HG02571 (cell line): ENCODE data around the gene PEX16.

ENCODE experiments used
- ATAC-seq: cut with Tn5 transposase; IDR thresholded peaks from one replicate; pipeline ENCODE4 v1.9.1; 2021; ENCODE audit warnings: mild to moderate bottlenecking, moderate library complexity; ENCODE audit not compliant: unreplicated experiment

The PEX16 gene

GRCh38 chr11:45931739-45932138 is 14.1 kb upstream of the PEX16 start:
- ATAC-seq, result no peak

GRCh38 chr11:45930951-45931570 is 13.4 kb upstream of the PEX16 start:
- ATAC-seq, result no peak

- peak; percentile 82 for ATAC-seq
Measured at GRCh38 chr11:45930031-45930794, 12.5 kb upstream of the PEX16 start.

- ATAC-seq, result peak; percentile 8
Measured at GRCh38 chr11:45929486-45930030, 11.9 kb upstream of the PEX16 start.

- no peak for ATAC-seq
Measured at GRCh38 chr11:45928535-45929215, 11.0 kb upstream of the PEX16 start.

GRCh38 chr11:45927684-45928413 is 10.2 kb upstream of the PEX16 start:
- no peak for ATAC-seq

GRCh38 chr11:45927332-45927683 is 9.6 kb upstream of the PEX16 start:
- ATAC-seq, result no peak

- no peak for ATAC-seq
Measured at GRCh38 chr11:45926536-45927331, 9.1 kb upstream of the PEX16 start.

- ATAC-seq, result no peak
Measured at GRCh38 chr11:45926001-45926401, 8.3 kb upstream of the PEX16 start.

- no peak for ATAC-seq
Measured at GRCh38 chr11:45925550-45925949, 7.9 kb upstream of the PEX16 start.

GRCh38 chr11:45924927-45925326 is 7.2 kb upstream of the PEX16 start:
- ATAC-seq, result no peak

- ATAC-seq, result no peak
Measured at GRCh38 chr11:45924036-45924915, 6.6 kb upstream of the PEX16 start.

- ATAC-seq, result no peak
Measured at GRCh38 chr11:45922425-45923082, 4.9 kb upstream of the PEX16 start, which contains the start of gene LARGE2. Gene LARGE2, plus strand, starts transcription at chr11:45922656. Its CDS starts 227 bp downstream, at chr11:45922883.

- no peak for ATAC-seq
Measured at GRCh38 chr11:45921561-45922424, 4.1 kb upstream of the PEX16 start.

GRCh38 chr11:45920531-45921477 is 3.1 kb upstream of the PEX16 start:
- ATAC-seq, result no peak

- ATAC-seq, result no peak
Measured at GRCh38 chr11:45919806-45920530, 2.3 kb upstream of the PEX16 start.
